ENCODE measurements around the gene KDM2B. TPM values are rescaled to one million over a fixed set of nuclear protein-coding genes. Genes with fewer than 3 reads are reported as not detected.

The KDM2B gene
- total and polyA plus RNA-seq, 2 experiments from 2014 or later = 59.4 to 161 TPM

DNA sequence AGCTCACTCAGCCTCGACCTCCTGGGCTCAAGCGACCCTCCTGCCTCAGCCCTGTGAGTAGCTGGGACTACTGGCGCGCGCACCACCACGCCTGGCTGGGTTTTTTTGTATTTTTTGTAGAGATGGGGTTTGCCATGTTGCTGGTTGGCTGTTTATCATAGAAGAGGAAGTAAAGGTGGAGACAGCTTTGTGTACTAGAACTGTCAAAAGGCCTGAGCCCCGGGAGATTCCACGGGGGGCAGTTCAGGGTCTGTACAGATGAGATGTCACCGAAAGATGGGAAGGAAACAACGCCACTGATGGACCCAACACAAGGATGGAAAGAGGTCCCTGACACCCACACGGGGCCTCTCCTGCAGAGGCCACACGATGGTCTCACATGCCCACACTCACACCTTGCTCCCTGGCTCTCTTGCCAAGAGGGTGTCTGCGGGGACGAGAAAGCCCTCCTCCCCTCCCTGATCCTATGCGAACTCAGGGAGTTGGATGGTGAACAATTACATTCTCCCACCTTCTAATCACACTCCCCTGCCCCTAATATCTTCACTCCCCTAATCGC, 66.6 kb downstream of the KDM2B start:
- Mint-ChIP-seq H3K4me3 (no peak overlapping the region), H3K4me1 (peaks cover 21% of the 10 kb centered on the region), H3K9me3 (peaks cover 9% of the 10 kb centered on the region), H3K36me3 (ENCODE audit: low read depth) (peaks cover 84% of the 10 kb centered on the region), H3K27ac (no peak overlapping the region; the same call in 1 of the 2 replicates), H3K27me3 (ENCODE audit: insufficient read depth, low read depth, poor library complexity) (peaks cover 23% of the 10 kb centered on the region)
- H3F3A ChIP-seq (replicated peaks; ENCODE audit: low read depth) = peaks cover 19% of the 10 kb centered on the region; the same call in 1 of the 2 replicates
- peaks cover 15% of the 10 kb centered on the region; the same call in 1 of the 2 replicates for H3K79me2 ChIP-seq (replicated peaks; ENCODE audit: insufficient read depth)
- H3K4me3 ChIP-seq = no peak overlapping the region
- H2AFZ ChIP-seq = no peak overlapping the region
- no peak for DNase-seq (ENCODE audit: low spot score)
- no peak for ATAC-seq
- TF ChIP-seq JUNB (IDR thresholded peaks at IDR 0.05; ENCODE audit: unreplicated experiment) (no peak), EZH2phosphoT487 (IDR thresholded peaks at IDR 0.05; ENCODE audit: unreplicated experiment) (no peak), REST (IDR thresholded peaks at IDR 0.05; ENCODE audit: unreplicated experiment) (no peak), CTCF (conservative IDR thresholded peaks at IDR 0.05; ENCODE audit: low read depth in 2 of 2) (no peak), STAT1 (IDR thresholded peaks at IDR 0.05; ENCODE audit: unreplicated experiment) (no peak), CREB1 (CRISPR knock-in tag; IDR thresholded peaks at IDR 0.05; ENCODE audit: low read depth) (no peak), ZNF331 (CRISPR knock-in tag; IDR thresholded peaks at IDR 0.05; ENCODE audit: low read depth) (no peak), EZH2 (IDR thresholded peaks at IDR 0.05; ENCODE audit: low read depth, unreplicated experiment) (no peak), NANOG (IDR thresholded peaks at IDR 0.05; ENCODE audit: borderline replicate concordance) (no peak), POLR2AphosphoS5 (IDR thresholded peaks at IDR 0.05; ENCODE audit: low read depth) (no peak), ZNF114 (CRISPR knock-in tag; IDR thresholded peaks at IDR 0.05) (no peak)
- TF ChIP-seq, protein P1, sequence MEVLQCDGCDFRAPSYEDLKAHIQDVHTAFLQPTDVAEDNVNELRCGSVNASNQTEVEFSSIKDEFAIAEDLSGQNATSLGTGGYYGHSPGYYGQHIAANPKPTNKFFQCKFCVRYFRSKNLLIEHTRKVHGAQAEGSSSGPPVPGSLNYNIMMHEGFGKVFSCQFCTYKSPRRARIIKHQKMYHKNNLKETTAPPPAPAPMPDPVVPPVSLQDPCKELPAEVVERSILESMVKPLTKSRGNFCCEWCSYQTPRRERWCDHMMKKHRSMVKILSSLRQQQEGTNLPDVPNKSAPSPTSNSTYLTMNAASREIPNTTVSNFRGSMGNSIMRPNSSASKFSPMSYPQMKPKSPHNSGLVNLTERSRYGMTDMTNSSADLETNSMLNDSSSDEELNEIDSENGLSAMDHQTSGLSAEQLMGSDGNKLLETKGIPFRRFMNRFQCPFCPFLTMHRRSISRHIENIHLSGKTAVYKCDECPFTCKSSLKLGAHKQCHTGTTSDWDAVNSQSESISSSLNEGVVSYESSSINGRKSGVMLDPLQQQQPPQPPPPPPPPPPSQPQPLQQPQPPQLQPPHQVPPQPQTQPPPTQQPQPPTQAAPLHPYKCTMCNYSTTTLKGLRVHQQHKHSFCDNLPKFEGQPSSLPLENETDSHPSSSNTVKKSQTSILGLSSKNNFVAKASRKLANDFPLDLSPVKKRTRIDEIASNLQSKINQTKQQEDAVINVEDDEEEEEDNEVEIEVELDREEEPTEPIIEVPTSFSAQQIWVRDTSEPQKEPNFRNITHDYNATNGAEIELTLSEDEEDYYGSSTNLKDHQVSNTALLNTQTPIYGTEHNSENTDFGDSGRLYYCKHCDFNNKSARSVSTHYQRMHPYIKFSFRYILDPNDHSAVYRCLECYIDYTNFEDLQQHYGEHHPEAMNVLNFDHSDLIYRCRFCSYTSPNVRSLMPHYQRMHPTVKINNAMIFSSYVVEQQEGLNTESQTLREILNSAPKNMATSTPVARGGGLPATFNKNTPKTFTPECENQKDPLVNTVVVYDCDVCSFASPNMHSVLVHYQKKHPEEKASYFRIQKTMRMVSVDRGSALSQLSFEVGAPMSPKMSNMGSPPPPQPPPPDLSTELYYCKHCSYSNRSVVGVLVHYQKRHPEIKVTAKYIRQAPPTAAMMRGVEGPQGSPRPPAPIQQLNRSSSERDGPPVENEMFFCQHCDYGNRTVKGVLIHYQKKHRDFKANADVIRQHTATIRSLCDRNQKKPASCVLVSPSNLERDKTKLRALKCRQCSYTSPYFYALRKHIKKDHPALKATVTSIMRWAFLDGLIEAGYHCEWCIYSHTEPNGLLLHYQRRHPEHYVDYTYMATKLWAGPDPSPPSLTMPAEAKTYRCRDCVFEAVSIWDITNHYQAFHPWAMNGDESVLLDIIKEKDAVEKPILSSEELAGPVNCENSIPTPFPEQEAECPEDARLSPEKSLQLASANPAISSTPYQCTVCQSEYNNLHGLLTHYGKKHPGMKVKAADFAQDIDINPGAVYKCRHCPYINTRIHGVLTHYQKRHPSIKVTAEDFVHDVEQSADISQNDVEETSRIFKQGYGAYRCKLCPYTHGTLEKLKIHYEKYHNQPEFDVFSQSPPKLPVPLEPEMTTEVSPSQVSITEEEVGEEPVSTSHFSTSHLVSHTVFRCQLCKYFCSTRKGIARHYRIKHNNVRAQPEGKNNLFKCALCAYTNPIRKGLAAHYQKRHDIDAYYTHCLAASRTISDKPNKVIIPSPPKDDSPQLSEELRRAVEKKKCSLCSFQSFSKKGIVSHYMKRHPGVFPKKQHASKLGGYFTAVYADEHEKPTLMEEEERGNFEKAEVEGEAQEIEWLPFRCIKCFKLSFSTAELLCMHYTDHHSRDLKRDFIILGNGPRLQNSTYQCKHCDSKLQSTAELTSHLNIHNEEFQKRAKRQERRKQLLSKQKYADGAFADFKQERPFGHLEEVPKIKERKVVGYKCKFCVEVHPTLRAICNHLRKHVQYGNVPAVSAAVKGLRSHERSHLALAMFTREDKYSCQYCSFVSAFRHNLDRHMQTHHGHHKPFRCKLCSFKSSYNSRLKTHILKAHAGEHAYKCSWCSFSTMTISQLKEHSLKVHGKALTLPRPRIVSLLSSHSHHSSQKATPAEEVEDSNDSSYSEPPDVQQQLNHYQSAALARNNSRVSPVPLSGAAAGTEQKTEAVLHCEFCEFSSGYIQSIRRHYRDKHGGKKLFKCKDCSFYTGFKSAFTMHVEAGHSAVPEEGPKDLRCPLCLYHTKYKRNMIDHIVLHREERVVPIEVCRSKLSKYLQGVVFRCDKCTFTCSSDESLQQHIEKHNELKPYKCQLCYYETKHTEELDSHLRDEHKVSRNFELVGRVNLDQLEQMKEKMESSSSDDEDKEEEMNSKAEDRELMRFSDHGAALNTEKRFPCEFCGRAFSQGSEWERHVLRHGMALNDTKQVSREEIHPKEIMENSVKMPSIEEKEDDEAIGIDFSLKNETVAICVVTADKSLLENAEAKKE (CRISPR knock-in tag; IDR thresholded peaks at IDR 0.05) = no peak
- TF ChIP-seq, protein P2, sequence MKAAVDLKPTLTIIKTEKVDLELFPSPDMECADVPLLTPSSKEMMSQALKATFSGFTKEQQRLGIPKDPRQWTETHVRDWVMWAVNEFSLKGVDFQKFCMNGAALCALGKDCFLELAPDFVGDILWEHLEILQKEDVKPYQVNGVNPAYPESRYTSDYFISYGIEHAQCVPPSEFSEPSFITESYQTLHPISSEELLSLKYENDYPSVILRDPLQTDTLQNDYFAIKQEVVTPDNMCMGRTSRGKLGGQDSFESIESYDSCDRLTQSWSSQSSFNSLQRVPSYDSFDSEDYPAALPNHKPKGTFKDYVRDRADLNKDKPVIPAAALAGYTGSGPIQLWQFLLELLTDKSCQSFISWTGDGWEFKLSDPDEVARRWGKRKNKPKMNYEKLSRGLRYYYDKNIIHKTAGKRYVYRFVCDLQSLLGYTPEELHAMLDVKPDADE (IDR thresholded peaks at IDR 0.05) = no peak
- H4K20me1 ChIP-seq (replicated peaks; ENCODE audit: insufficient read depth) = peaks cover 18% of the 10 kb centered on the region
- H3K4me2 ChIP-seq = no peak overlapping the region
- peaks cover 17% of the 10 kb centered on the region for H3K36me3 ChIP-seq (ENCODE audit: insufficient read depth)
- H3K4me1 ChIP-seq (ENCODE audit: insufficient read depth) = peaks cover 13% of the 10 kb centered on the region
- no peaks in the 10 kb centered on the region for H3K27me3 ChIP-seq (ENCODE audit: insufficient read depth)
- H3K27ac ChIP-seq (ENCODE audit: low read depth) = peak overlapping the region; percentile 45; the same call in 1 of the 2 replicates
- H3K9me2 ChIP-seq (ENCODE audit: insufficient read depth) = no peaks in the 10 kb centered on the region

Measured in GM23338 (cell line).